CD14-positive monocyte (primary cell): ENCODE results near the gene KRT12. TPM values are rescaled to one million over a fixed set of nuclear protein-coding genes. Genes with fewer than 3 reads are reported as not detected.

Experiments used
- DNase-seq, 3 donors: peaks; one replicate each; pipeline ENCODE4 v3.0.0-alpha.2; 2011 to 2022
- H2AFZ ChIP-seq: 2 replicates; pipeline ENCODE4 v1.6.0; 2012; ENCODE audit warnings: mild to moderate bottlenecking, low read depth, low read length, inconsistent platforms; ENCODE audit not compliant: insufficient read depth, poor library complexity, severe bottlenecking
- H3K27ac ChIP-seq, 2 donors: 1 replicate in 1 of 2; 2 replicates in 1 of 2; pipeline ENCODE4 v1.5.1; 2012 to 2013; ENCODE audit warnings: low read length in 2 of 2, control low read depth in 1 of 2, inconsistent platforms in 1 of 2, low read depth in 1 of 2, mild to moderate bottlenecking in 1 of 2
- H3K27me3 ChIP-seq, 2 donors: one replicate each; pipeline versions ENCODE4 v1.6.0 to v1.6.1; 2011 to 2013; ENCODE audit warnings: low read length in 2 of 2; ENCODE audit not compliant: control insufficient read depth in 2 of 2, insufficient read depth in 2 of 2
- H3K36me3 ChIP-seq, 2 donors: replicated peaks in 1 of 2; 1 replicate in 1 of 2; 2 replicates in 1 of 2; pipeline versions ENCODE4 v1.5.1 to v1.6.1; 2012 to 2013; ENCODE audit warnings: low read length in 2 of 2, control low read depth in 1 of 2, inconsistent platforms in 1 of 2, mild to moderate bottlenecking in 1 of 2; ENCODE audit not compliant: insufficient read depth in 2 of 2, control insufficient read depth in 1 of 2
- H3K4me1 ChIP-seq, 2 donors: 1 replicate in 1 of 2; 2 replicates in 1 of 2; pipeline versions ENCODE4 v1.5.1 to v1.6.1; 2012 to 2013; ENCODE audit warnings: low read length in 2 of 2, control low read depth in 1 of 2, inconsistent platforms in 1 of 2, mild to moderate bottlenecking in 1 of 2, moderate library complexity in 1 of 2; ENCODE audit not compliant: insufficient read depth in 2 of 2, control insufficient read depth in 1 of 2
- H3K4me2 ChIP-seq: replicated peaks from 2 replicates; pipeline ENCODE3; 2012; ENCODE audit warnings: low read length, moderate library complexity, mild to moderate bottlenecking; ENCODE audit not compliant: poor library complexity, severe bottlenecking; ENCODE audit errors: extremely low read depth
- H3K4me3 ChIP-seq, 3 experiments: fragments of 200-600 bp in 1 of 3; sonication (generic) in 1 of 3; replicated peaks in 1 of 3; 1 replicate in 2 of 3; 2 replicates in 1 of 3; pipeline ENCODE4 v1.5.1; 2011 to 2013; ENCODE audit warnings: low read length in 3 of 3, mild to moderate bottlenecking in 3 of 3, control low read depth in 2 of 3, low read depth in 2 of 3, inconsistent platforms in 1 of 3, moderate library complexity in 1 of 3
- H3K79me2 ChIP-seq: 2 replicates; pipeline ENCODE4 v1.6.0; 2012; ENCODE audit warnings: mild to moderate bottlenecking, control low read depth, inconsistent platforms, low read length, moderate library complexity; ENCODE audit not compliant: insufficient read depth
- H3K9ac ChIP-seq: 2 replicates; pipeline ENCODE4 v1.6.0; 2017; ENCODE audit warnings: low read length, mild to moderate bottlenecking; ENCODE audit not compliant: insufficient read depth, poor library complexity, severe bottlenecking
- H3K9me3 ChIP-seq, 2 donors: replicated peaks in 1 of 2; 1 replicate in 1 of 2; 2 replicates in 1 of 2; pipeline versions ENCODE4 v1.5.1 to v1.6.1; 2012 to 2013; ENCODE audit warnings: low read length in 2 of 2, control low read depth in 1 of 2; ENCODE audit not compliant: control insufficient read depth in 1 of 2, insufficient read depth in 1 of 2
- H4K20me1 ChIP-seq: 2 replicates; pipeline ENCODE4 v1.6.0; 2012; ENCODE audit warnings: mild to moderate bottlenecking, low read length, control low read depth, moderate library complexity; ENCODE audit not compliant: insufficient read depth
- H3K27ac Mint-ChIP-seq, 7 donors: one replicate each; pipeline ENCODE4 v1.8.0; 2020; ENCODE audit warnings: mild to moderate bottlenecking in 7 of 7, mixed read lengths in 7 of 7, moderate library complexity in 6 of 7, inconsistent platforms in 2 of 7
- H3K27me3 Mint-ChIP-seq, 3 donors: one replicate each; pipeline ENCODE4 v1.8.0; 2021 to 2022; ENCODE audit warnings: low read depth in 3 of 3, mild to moderate bottlenecking in 3 of 3, mixed read lengths in 3 of 3, moderate library complexity in 3 of 3, inconsistent platforms in 1 of 3
- H3K36me3 Mint-ChIP-seq, 2 donors: one replicate each; pipeline ENCODE4 v1.8.0; 2020; ENCODE audit warnings: mixed read lengths in 2 of 2, inconsistent platforms in 1 of 2, mild to moderate bottlenecking in 1 of 2
- H3K4me1 Mint-ChIP-seq: one replicate; pipeline ENCODE4 v1.8.0; 2020; ENCODE audit warnings: mild to moderate bottlenecking, mixed read lengths
- H3K4me3 Mint-ChIP-seq, 2 donors: one replicate each; pipeline ENCODE4 v1.8.0; 2020; ENCODE audit warnings: mild to moderate bottlenecking in 2 of 2, mixed read lengths in 2 of 2, moderate library complexity in 1 of 2
- H3K9me3 Mint-ChIP-seq, 7 donors: one replicate each; pipeline ENCODE4 v1.8.0; 2020 to 2022; ENCODE audit warnings: mixed read lengths in 7 of 7, mild to moderate bottlenecking in 6 of 7, moderate library complexity in 6 of 7, inconsistent platforms in 2 of 7
- CTCF ChIP-seq: fragments of 200-600 bp; IDR thresholded peaks from one replicate; pipeline ENCODE4 v1.8.0; 2022; ENCODE audit warnings: antibody characterized with exemption, mild to moderate bottlenecking
- WGBS: methylation state at CpG from one replicate; pipeline ENCODE4 v1.1.5; 2013; ENCODE audit warnings: missing lambda C conversion rate; ENCODE audit not compliant: insufficient coverage; 5-methylcytosine and 5-hydroxymethylcytosine counted together
- intact Hi-C, 2 donors: fragments of 100-400 bp; cut with micrococcal nuclease; formaldehyde crosslinking; loops; one replicate each; pipeline versions ENCODE4 v1.15.0 to v1.15.1; 2023
- polyA plus RNA-seq, 3 donors: library from polyadenylated mRNA; depleted of rRNA in 1 of 3; unstranded in 2 of 3; stranded (reverse) in 1 of 3; fragments of 300-500 nt in 2 of 3; fragments of >200 nt in 1 of 3; fragmentation: Illumina TruSeq in 2 of 3; gene quantifications; 1 replicate in 2 of 3; 2 replicates in 1 of 3; pipeline ENCODE4 v1.2.3, GENCODE V29; 2012 to 2021

The KRT12 gene
- polyA plus RNA-seq, 3 donors, result not detected

- 87% methylated on average over 2 of the region's 4 CpGs for WGBS
- intact Hi-C loops, result loop anchor here (5.0 to 10.0 kb wide), 6 partner anchors 416 to 758 kb away; no protein-coding TSS in a partner anchor
These were observed 39.6 kb upstream of the KRT12 start for GRCh38 chr17:40906613-40907012.

DNA sequence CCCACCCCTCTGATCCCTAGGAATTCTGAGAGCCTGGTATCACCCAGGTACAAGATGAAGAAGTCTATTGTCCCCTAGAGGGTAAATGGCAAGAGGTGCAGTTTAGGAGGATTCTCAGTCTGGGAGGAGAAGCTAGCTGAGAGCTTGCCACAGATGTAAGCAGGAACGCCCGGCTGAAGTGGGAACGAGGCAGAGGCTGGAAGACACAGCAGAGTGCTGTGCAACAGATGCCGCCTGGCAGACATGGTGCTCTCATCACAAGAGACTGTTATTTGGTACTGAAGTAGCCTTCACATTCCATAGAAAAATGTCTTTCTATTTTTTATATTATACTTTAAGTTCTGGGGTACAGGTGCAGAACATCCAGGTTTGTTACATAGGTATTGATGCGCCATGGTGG is 38.3 kb upstream of the KRT12 start:
- Mint-ChIP-seq H3K9me3 (no peaks in the 10 kb centered on the region), H3K27me3 (peaks cover 14 to 20% (median 17%) of the 10 kb centered on the region in 3 donors), H3K4me3 (peak overlapping the region in 1 of 2 donors; percentile 14), H3K4me1 (peaks cover 19% of the 10 kb centered on the region), H3K36me3 (no peaks in the 10 kb centered on the region), H3K27ac (no peak overlapping the region)
- Histone ChIP-seq H3K4me1 (peaks cover 22 to 27% of the 10 kb centered on the region in 2 donors), H2AFZ (no peak overlapping the region), H3K27ac (no peak overlapping the region), H3K4me3 (no peak overlapping the region), H3K36me3 (no peaks in the 10 kb centered on the region), H3K9ac (no peak overlapping the region), H3K9me3 (no peaks in the 10 kb centered on the region), H3K27me3 (peaks cover 4 to 9% of the 10 kb centered on the region in 2 donors), H4K20me1 (no peaks in the 10 kb centered on the region), H3K4me2 (no peak overlapping the region), H3K79me2 (no peaks in the 10 kb centered on the region)
- DNase-seq, result no peak
- intact Hi-C loops, result loop anchor here (5.0 to 10.0 kb wide), 6 partner anchors 417 to 759 kb away; no protein-coding TSS in a partner anchor
- 90% methylated on average over 2 of the region's 5 CpGs for WGBS
- TF ChIP-seq CTCF, result no peak

More at GRCh38 chr17:40906613-40907012, 39.6 kb upstream of the KRT12 start:
- Histone ChIP-seq H3K9ac (no peak overlapping the region), H3K4me3 (no peak overlapping the region), H4K20me1 (no peaks in the 10 kb centered on the region), H3K4me2 (no peak overlapping the region), H3K36me3 (no peaks in the 10 kb centered on the region), H3K79me2 (no peaks in the 10 kb centered on the region), H3K27ac (no peak overlapping the region), H3K9me3 (no peaks in the 10 kb centered on the region), H3K4me1 (peaks cover 27 to 33% of the 10 kb centered on the region in 2 donors), H2AFZ (no peak overlapping the region), H3K27me3 (peaks cover 4 to 9% of the 10 kb centered on the region in 2 donors)
- Mint-ChIP-seq H3K9me3 (no peaks in the 10 kb centered on the region), H3K4me3 (no peak overlapping the region), H3K27me3 (peaks cover 14 to 22% (median 17%) of the 10 kb centered on the region in 3 donors), H3K4me1 (peaks cover 21% of the 10 kb centered on the region), H3K36me3 (no peaks in the 10 kb centered on the region), H3K27ac (no peak overlapping the region)
- no peak for DNase-seq
- no peak for TF ChIP-seq CTCF
